AG04450 (cell line): Measurements from ENCODE around the gene IFNA13. TPM values are rescaled to one million over a fixed set of nuclear protein-coding genes. Genes with fewer than 3 reads are reported as not detected.

Source experiments
- CTCF ChIA-PET: fragments of 300-600, 350-600 bp; formaldehyde crosslinking; extraction: SDS; loops from one replicate; lab custom pipeline; 2022; ENCODE audit warnings: antibody characterized with exemption, inconsistent platforms; lab: Charles Lee
- POLR2A ChIA-PET: fragments of 350-600 bp; formaldehyde crosslinking; extraction: SDS; loops from one replicate; lab custom pipeline; 2021; ENCODE audit warnings: antibody characterized with exemption, inconsistent platforms; lab: Yijun Ruan, JAX
- DNase-seq: peaks from one replicate; pipeline ENCODE4 v3.0.0-alpha.2; 2011; ENCODE audit warnings: low read depth, low spot score
- H3K27ac ChIP-seq: one replicate; pipeline ENCODE4 v1.5.1; 2012; ENCODE audit warnings: low read depth, low read length, control low read depth
- H3K27me3 ChIP-seq: one replicate; pipeline ENCODE4 v1.6.0; 2012; ENCODE audit warnings: low read length; ENCODE audit not compliant: control insufficient read depth, insufficient read depth
- H3K4me3 ChIP-seq: 2 replicates; pipeline ENCODE4 v1.5.1; 2011; ENCODE audit warnings: mild to moderate bottlenecking, low read depth, low read length, control low read depth
- H3K9me3 ChIP-seq: 2 replicates; pipeline ENCODE4 v1.5.1; 2012; ENCODE audit warnings: low read length; ENCODE audit not compliant: control insufficient read depth, insufficient read depth
- CTCF ChIP-seq: IDR thresholded peaks from 2 replicates; pipeline ENCODE4 v1.5.1; 2011; ENCODE audit warnings: low read depth, low read length, control low read depth, inconsistent platforms
- polyA plus RNA-seq: library from polyadenylated mRNA; depleted of rRNA; stranded (reverse); fragments of >200 nt; gene quantifications from 2 replicates; pipeline ENCODE4 v1.2.3, GENCODE V29; 2011

The IFNA13 gene
- polyA plus RNA-seq, 1 experiment, result not detected

- Histone ChIP-seq H3K27ac (no peak overlapping the region), H3K27me3 (peaks cover 48% of the 10 kb centered on the region), H3K4me3 (no peak overlapping the region), H3K9me3 (no peaks in the 10 kb centered on the region)
- no peak for TF ChIP-seq CTCF
- ChIA-PET CTCF (no interaction called here), POLR2A (no interaction called here)
- no peak for DNase-seq
These were observed 32.1 kb upstream of the IFNA13 start for GRCh38 chr9:21399956-21400355.

GRCh38 chr9:21398955-21399489, 31.2 kb upstream of the IFNA13 start:
- CTCF ChIA-PET, result interaction anchor here (1.0 to 1.7 kb wide), 7 partner anchors 36 to 310 kb away, joined by 3 to 8 read pairs (median 5); no protein-coding TSS in a partner anchor

GRCh38 chr9:21395778-21396717, 28.2 kb upstream of the IFNA13 start:
- Histone ChIP-seq H3K4me3 (peak overlapping the region; percentile 53), H3K27me3 (peaks cover 26% of the 10 kb centered on the region), H3K27ac (no peak overlapping the region), H3K9me3 (no peaks in the 10 kb centered on the region)
- DNase-seq, result no peak
- POLR2A ChIA-PET, result no interaction called here
- CTCF ChIA-PET, result interaction anchor here (0.6 to 2.8 kb wide), 38 partner anchors 9 to 1500 kb away, joined by 3 to 28 read pairs (median 4); partner anchors contain the start of genes IFNA8 and KLHL9
- peak; percentile 82 for TF ChIP-seq CTCF

More at GRCh38 chr9:21398955-21399489, 31.2 kb upstream of the IFNA13 start:
- H3K27me3 ChIP-seq, result peaks cover 43% of the 10 kb centered on the region
- TF ChIP-seq CTCF, result no peak
- no peak for DNase-seq
- no peaks in the 10 kb centered on the region for H3K9me3 ChIP-seq
- POLR2A ChIA-PET, result no interaction called here
- no peak overlapping the region for H3K4me3 ChIP-seq
- H3K27ac ChIP-seq, result no peak overlapping the region

GRCh38 chr9:21392270-21392669, 24.4 kb upstream of the IFNA13 start:
- DNase-seq, result no peak
- POLR2A ChIA-PET, result no interaction called here

More at GRCh38 chr9:21392270-21392669, 24.4 kb upstream of the IFNA13 start:
- Histone ChIP-seq H3K27ac (no peak overlapping the region), H3K27me3 (peaks cover 14% of the 10 kb centered on the region), H3K4me3 (no peak overlapping the region), H3K9me3 (no peaks in the 10 kb centered on the region)
- CTCF ChIA-PET, result interaction anchor here (0.6 to 1.5 kb wide), 6 partner anchors 11 to 577 kb away, joined by 3 to 10 read pairs (median 4); no protein-coding TSS in a partner anchor
- peak; percentile 33 for TF ChIP-seq CTCF
